Hepatic stellate cell (primary cell): ENCODE results near the gene ADAP1.
"Not testable (repeated sequence)": the region's sequence is repeated elsewhere in the genome, so short reads cannot be mapped to it uniquely, and the experiment has no call there.

ENCODE experiments used
- DNase-seq: peaks from one replicate; pipeline ENCODE4 v3.0.0; 2011; ENCODE audit warnings: low spot score

The ADAP1 gene, protein sequence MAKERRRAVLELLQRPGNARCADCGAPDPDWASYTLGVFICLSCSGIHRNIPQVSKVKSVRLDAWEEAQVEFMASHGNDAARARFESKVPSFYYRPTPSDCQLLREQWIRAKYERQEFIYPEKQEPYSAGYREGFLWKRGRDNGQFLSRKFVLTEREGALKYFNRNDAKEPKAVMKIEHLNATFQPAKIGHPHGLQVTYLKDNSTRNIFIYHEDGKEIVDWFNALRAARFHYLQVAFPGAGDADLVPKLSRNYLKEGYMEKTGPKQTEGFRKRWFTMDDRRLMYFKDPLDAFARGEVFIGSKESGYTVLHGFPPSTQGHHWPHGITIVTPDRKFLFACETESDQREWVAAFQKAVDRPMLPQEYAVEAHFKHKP

DNA sequence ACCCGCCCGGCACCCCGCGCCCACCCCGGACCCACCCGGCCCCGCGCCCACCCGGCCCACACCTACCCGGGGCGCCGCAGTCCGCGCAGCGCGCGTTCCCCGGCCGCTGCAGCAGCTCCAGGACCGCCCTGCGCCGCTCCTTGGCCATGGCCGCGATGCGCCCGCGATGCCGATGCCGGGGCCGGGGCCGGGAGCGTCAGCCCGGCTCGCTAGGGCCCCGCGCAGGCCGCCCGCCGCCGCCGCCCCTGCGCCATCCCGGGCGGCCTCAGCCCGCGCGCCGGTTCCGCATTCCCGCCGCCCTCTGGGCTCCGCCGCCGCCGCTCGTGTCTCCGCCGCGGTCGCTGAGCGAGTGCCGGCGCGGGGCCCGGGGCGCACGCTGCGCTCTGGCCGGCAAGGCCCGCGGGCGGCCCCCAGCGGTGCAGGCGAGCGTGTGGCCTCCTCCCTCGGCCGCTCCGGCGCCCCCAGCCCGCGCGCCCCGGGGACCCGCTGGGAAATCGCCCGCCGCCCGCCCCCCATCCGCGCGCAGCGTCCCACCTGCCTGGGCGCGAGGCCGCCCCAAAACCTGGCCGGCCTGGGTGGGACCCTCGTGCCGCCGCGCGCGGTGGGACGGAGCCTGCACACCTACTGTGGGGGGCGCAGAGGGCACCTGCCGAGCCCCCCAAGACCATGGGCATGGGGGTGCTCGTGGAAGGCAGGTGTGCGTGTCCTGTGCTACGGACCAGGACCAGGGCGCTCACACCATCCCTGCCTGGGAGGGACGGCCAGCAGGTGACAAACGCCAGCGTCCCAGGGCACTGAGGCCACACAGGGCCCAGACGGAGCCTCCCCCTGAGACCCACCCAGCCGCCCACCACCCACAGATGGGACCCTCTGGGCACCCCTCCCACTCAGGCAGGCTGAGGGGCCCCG, at the start of gene ADAP1:
TSS of gene ADAP1 (minus strand) at position 351 of the 909 bp plus-strand sequence. CDS start at position 148, 203 bp downstream.
- DNase-seq: peak; percentile 55

DNA sequence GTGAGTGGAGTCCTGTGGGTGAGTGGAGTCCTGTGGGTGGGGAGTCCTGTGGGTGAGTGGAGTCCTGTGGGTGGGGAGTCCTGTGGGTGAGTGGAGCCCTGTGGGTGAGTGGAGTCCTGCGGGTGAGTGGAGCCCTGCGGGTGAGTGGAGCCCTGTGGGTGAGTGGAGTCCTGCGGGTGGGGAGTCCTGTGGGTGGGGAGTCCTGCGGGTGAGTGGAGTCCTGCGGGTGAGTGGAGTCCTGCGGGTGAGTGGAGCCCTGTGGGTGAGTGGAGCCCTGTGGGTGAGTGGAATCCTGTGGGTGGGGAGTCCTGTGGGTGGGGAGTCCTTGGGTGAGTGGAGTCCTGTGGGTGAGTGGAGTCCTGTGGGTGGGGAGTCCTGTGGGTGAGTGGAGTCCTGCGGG, 48.0 kb upstream of the ADAP1 start:
- not testable (repeated sequence) for DNase-seq

DNA sequence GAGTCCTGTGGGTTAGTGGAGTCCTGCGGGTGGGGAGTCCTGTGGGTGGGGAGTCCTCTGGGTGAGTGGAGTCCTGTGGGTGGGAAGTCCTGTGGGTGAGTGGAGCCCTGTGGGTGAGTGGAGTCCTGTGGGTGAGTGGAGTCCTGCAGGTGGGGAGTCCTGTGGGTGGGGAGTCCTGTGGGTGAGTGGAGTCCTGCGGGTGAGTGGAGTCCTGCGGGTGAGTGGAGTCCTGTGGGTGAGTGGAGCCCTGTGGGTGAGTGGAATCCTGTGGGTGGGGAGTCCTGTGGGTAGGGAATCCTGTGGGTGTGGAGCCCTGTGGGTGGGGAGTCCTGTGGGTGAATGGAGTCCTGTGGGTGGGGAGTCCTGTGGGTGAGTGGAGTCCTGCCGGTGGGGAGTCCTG, 47.5 kb upstream of the ADAP1 start:
- DNase-seq: not testable (repeated sequence)

DNA sequence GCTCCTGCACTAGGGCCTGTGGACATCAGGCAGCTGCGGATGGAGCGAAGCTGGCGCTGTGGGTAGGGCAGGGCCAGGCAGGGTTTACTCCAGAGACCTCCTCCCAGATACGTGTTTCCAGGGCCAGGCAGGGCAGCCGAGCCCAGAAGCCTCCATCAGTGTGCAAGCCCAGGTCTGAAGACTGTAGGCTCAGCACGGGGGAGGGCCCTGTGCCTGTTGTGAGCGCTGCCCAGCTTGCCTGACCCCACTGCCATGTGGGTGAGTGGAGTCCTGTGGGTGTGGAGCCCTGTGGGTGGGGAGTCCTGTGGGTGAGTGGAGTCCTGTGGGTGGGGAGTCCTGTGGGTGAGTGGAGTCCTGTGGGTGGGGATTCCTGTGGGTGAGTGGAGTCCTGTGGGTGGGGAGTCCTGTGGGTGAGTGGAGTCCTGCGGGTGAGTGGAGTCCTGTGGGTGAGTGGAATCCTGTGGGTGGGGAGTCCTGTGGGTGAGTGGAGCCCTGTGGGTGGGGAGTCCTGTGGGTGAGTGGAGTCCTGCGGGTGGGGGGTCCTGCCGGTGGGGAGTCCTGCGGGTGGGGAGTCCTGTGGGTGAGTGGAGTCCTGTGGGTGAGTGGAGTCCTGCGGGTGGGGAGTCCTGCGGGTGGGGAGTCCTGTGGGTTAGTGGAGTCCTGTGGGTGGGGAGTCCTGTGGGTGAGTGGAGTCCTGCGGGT, 46.7 kb upstream of the ADAP1 start:
- DNase-seq: not testable (repeated sequence)

DNA sequence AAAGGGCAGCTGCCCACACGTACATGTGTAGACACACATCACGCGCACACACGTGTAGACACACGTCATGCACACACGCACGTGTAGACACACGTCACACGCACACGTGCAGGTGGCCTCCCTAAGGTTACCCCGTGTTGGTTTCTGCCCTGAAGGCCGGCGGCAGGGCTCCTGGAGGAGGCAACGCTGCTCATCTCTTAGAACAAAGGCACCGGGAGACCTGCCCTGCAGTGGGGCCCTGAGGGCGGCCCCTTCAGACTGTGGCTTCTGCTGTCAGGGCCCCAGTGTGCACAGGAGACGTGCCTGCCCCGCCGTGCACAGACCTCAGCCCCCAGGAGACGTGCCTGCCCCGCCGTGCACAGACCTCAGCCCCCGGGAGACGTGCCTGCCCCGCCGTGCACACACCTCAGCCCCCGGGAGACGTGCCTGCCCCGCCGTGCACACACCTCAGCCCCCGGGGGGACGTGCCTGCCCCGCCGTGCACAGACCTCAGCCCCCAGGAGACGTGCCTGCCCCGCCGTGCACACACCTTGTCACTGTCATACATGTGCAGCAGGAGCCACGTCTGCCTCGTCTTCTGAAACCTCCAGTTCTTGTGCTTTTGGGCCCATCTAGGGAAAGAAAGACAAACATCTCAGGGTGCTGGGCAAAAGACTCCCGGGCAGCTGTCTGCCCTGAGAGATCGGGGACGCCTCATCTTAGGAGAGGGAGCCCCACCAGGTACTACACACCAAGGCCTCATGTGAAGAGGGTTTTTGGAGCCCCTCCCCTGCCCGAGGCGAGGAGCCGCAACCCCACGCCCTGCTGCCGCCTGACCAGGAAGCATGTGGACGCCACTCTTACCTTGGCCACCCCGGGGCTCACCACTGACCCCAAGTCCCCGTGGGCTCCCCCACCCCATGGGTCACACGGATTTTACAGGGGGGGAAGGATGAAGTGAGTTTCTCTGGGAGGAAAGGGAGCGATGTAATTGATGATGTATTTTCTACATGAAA, 45.8 kb upstream of the ADAP1 start:
- no peak for DNase-seq

DNA sequence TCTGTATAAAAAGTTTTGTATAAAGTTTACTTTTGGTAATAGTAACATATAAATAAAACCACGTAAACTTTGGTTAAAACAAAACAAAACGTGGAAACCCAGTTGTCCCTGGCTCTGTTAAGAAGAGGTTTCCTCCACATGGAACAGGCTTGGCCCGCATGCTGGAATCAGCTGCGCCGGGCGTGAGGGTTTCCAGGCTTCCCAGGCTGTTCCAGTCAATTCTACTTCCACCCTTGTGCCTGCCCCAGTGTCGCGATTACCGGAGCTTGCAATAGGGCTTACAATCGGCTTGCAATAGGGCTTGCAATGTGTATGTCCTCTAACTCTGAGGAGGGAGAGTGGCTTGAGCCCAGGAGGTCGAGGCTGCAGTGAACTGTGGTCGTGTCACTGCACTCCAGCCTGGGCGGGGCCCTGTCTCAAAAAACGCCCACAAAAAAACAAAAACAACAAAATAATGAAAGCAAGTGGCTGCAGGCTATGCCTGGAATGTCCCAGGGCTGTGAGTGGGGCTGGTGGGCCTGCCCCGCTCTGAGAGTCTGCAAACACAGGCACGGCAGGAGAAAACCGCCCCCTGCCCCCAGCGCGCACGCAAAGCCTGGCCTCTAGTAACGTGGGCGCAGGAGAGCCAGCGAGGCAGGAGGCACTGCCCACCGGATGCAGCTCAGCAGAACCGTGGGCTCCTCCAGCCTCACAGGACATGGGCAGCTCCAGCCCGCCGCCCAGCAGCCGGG, 44.8 kb upstream of the ADAP1 start:
- DNase-seq: no peak

DNA sequence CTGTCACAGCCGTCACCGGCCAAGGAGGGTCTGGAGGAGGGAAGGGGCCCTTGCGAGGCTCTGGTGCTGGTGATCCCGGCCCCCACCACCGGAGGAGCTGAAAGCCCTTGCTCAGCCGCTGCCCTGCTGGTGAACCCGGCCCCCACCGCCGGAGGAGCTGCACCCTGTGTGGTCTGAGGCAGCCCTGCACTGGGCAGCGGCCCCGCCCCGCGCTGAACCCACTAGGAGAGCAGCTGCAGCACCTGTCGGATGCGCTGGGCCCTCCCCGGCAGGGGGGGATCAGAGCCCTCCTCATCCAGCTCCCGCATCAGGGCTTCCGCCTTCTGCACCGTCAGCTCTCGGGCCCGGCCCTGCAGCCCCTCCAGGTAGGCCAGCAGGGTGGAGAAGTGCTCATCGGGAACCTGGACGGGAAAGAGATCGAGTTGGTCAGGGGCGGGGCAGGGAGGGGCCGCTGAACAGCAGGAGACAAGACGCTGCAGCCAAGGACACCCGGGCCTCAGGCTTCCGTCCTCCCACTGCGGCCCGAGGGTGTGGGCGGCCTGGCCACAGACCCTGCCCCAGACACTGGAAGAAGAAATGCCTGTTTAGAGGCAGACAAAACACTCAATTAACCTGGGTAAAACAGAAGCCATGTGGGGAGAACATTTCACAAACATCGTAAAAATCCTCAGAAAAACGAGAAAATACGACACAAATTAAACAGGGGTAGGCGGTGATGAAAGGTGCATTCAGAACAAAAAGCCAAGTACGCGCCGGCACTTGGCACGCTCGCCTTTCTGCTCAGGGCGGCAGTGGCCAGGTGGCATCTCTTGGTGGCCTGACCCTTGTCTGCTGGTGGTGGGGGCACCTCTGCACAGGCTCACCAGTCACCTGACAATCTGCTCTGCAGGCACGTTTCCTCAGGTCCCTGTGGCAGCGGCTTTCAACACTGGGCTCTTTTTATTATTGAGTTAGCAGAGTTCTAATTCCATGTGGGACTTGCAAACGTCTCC, 43.2 kb upstream of the ADAP1 start:
- DNase-seq: no peak

DNA sequence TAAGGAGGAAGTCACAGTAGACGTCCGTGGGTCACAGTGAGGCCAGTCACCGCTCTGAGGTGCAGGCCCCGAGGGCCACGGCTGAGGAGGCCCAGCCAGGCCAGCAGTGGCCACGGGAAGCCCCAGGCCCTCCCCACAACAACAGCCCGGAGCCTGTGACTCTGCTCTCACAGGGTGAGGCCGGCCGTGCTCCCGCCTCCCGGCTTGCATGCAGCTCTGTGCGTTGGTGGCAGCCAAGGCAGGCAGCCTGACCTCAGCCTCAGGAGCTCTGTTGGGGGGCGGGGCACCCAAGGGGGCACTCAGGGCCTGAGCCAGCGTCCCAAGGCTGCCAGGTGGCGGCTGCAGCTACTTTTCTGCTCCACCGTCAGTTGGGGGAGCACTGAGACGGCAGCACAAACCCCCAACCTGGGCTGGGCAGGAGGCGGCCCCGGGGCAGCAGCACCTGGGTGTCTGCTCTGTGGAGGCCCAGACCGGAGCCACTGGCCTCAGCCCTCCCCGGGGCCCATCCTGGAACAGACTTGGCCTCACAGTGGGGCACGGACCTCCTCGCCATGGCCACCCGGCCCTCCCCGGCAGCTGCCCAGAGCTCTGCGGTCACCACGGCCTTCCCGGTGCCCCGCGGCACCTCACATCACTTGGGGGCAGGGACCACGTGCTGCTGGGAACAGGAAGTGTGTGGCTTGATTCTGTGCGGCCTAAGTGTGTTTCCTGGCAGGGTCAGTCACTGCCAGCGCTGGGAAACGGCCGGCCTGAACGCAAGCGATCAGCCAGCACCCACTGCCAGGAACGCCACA, 41.8 kb upstream of the ADAP1 start:
- no peak for DNase-seq

DNA sequence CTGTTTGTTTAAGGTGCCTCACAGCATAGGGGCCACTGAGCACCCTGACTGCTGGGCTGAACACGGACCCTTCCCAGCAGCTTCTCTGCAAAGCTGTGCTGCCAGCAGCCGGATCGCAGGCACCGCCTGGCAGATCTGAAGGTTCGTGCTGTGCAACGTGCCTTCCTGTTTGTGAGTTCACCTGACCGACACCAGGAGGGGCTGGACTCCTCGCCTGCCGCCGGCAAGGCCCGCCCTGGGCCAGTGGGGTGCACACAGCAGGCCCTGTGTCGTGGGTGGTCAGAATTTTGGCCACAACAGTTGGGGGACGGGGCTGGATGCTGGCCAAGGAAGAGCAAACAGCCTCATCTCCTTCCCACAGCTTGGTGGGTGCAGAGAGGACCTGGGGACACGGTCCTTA, 41.1 kb upstream of the ADAP1 start:
- no peak for DNase-seq

DNA sequence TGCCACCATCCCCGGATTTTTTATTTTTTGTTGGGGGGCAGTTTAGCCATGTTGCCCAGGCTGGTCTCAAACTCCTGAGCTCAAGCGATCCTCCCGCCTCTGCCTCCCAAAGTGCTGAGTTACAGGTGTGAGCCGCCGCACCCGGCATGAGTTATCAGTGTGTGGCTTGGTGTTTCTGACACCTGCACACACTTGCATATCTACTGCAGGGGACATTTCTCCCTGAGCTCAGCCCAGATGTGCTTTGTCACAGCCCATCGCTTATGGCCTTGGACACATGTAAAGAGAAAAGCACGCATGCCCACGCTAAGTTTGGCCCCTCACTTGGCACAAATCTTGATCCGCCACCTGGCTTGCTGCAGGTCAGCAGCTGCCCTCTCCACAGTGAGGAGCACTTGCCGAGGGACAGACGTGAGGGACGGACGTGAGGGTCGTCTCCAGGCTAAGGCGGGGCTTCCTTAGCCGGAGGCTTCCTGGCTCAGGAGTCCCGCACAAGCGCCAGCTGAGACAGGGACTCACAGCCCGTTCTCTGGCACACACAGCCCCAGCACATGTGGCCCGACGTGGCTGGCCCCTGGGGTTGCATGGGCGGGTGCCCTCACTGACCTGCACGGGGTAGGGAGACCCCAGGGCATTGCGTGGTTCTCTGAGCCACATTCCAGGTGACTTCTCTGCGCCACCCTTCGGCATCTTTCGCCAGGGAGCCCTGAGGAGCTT, 40.3 kb upstream of the ADAP1 start:
- DNase-seq: no peak

DNA sequence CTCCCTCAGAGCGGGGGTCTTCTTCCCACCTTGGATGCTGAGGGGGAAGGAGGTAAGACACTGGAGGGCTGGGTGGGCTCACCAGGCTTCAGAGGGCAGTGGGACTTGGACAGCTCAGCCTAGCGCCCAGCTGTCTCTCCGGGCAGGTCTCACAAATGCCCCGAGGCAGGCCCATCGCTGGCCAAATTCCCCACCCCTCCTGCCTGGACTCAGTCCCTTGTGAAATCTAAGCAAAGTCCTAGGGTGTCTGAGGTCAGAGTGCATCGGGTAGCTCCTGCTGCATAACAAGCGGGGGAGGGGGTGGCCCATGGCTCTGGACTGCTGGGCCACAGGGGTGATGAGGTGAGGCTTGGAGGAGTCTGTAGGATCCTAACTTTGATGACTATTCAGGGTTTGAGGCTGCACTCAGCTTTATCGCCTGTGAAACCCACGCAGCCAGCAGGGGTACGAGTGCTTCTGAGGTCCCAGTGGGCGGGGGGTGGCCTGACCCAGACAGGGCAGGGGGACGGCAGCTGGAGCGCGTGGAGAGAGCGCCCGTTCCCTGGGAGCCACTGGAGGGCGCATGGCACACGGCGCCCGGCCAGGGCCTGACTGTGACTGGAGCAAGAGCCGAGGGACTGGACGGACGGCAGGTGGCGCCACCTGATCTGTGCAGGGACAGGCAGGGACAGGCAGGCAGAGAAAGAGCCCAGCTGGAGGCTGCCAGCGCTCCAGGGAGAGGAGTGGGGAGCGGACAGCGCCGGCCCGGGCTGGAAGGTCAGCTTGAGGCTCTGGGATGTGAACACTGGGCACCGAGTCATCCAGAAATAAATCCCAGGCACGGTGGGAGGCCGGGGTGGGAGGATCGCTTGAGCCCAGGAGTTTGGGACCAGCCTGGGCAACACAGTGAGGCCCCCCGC, 38.5 kb upstream of the ADAP1 start:
- peak; percentile 90 for DNase-seq

DNA sequence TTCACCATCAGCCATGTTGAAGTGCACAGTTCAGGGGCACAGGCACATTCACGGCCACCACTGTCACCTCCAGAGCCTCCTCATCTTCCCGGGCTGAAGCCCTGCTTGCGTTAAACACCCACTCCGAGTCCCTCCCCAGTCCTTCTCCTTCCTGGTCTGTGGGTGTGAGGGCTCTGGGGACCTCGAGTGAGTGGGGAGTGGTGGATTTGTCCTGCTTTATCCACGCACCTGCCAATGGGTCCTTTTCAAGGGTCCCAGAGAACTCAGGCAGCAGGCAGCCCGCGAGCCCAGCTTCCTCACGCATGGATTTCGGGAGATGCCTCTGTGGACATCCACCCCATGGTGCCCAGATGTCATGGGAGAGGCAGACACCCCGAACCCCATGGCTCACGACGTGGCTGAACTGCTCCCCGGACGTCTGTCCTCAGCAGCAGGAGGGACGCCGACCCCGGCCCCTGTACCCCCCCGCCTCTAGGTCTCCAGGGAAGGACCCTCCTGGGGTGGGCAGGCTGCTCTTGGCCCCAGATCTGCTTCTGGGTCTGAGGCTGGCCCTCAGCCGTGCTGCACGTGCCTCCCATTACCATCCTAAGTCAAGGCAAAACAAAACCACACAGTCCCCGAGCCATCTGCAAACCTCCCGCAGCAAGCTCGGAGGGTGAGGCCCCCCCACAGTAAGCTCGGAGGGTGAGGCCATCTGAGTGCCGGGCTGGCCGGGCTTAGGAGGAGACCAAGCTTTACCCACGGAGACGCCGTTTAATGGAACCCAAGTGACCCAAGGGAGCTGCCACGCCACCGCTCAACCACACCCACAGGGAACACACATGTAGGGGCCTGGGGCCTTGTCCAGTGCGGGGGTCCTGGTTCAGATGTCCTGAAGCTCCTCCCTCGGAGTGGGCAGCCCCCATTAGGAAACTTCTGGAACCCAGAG, 37.5 kb upstream of the ADAP1 start:
- no peak for DNase-seq

DNA sequence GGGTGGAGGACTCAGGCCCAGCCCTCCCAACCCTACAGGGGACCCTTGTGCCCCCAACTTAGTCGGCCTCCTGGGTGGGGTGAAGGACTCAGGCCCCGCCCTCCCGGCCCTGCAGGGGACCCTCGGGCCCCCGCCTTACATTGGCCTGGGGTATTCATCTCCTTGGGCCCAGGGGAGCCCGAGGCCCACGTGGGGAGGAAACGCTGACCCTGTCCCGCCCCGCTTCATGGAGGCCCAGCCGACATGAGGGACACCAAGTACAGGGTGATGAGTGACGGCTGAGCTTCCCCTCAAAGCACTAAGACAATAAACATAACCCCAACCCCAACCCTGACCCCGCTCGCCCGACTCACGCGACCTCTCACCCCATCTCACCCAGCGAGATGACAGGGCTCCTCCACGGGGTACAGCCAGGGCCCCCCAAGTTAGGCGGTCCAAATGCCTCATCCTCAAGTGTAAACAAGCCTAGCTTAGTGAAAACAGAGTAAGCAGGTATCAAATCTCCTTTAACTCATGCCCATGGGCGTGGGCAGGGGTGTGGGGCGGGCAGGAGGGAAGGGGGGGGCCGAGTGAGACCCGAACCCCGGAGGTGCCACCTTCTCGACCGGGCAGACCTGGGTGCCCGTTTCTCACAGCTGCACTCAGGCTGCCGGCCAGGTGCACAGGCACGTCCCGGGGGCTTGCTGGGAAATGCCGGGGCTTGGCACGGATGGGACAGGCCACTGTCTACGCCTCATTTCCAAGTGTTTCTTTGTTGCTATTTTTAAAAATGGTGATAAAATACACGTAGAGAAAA, 36.7 kb upstream of the ADAP1 start:
- no peak for DNase-seq

DNA sequence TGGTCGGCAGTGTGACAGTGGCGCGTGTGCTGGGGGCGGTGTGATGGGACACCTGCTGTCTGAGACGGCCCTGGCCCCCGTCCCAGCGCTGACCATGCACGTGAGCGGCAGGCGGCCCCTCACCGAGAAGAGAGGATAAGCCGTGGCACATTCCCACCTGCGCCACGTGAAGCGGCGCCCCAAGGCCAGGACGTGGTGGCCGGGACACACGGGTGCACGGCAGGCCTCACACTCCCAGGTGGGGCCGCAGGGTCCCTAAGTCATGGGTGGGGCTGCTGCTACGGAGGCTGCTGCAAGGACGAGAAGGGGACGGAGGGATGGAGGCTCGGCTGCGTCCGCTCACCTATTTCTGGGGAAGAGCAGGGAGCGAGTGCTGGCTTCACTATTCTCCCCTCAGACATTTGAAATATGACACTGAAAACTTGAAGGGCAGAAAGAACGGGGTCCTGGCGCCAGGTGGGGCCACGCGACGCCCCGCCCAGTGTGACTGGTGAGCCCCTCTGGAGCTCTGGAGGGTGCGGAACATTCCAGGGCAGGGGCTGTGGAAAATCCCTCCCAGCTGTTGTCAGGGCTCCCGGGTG, 36.0 kb upstream of the ADAP1 start:
- no peak for DNase-seq
